OCI-LY1 (cell line): Measurements from ENCODE around the gene MAGI2.

Source experiments
- H2AFZ ChIP-seq: fragments of 200-600 bp; sonication (generic), shearing (Covaris generic); 2 replicates; pipeline ENCODE4 v1.6.0; 2014; ENCODE audit warnings: antibody characterized with exemption, mild to moderate bottlenecking, low read length
- H3F3A ChIP-seq: fragments of 200-600 bp; sonication (generic), shearing (Covaris generic); 2 replicates; pipeline ENCODE4 v1.6.0; 2014; ENCODE audit warnings: mild to moderate bottlenecking, antibody characterized with exemption, low read length, moderate library complexity; ENCODE audit not compliant: insufficient read depth
- H3K27ac ChIP-seq: fragments of 200-600 bp; sonication (generic); 2 replicates; pipeline ENCODE4 v1.5.1; 2014; ENCODE audit warnings: low read length, mixed run types, mild to moderate bottlenecking, low read depth; ENCODE audit not compliant: poor library complexity, severe bottlenecking
- H3K27me3 ChIP-seq: fragments of 200-600 bp; sonication (generic); 2 replicates; pipeline ENCODE4 v1.6.0; 2014; ENCODE audit warnings: antibody characterized with exemption, mild to moderate bottlenecking, low read length, moderate library complexity; ENCODE audit not compliant: insufficient read depth
- H3K36me3 ChIP-seq: fragments of 200-600 bp; sonication (generic); 2 replicates; pipeline ENCODE4 v1.6.1; 2014; ENCODE audit warnings: mild to moderate bottlenecking, antibody characterized with exemption, low read length, moderate library complexity, mixed read lengths; ENCODE audit not compliant: insufficient read depth
- H3K4me1 ChIP-seq: fragments of 200-600 bp; sonication (generic); 2 replicates; pipeline ENCODE4 v1.5.1; 2014; ENCODE audit warnings: mild to moderate bottlenecking, low read length, moderate library complexity; ENCODE audit not compliant: insufficient read depth, severe bottlenecking
- H3K4me2 ChIP-seq: fragments of 200-600 bp; sonication (generic), shearing (Covaris generic); 2 replicates; pipeline ENCODE4 v1.6.1; 2014; ENCODE audit warnings: low read length
- H3K4me3 ChIP-seq: fragments of 200-600 bp; sonication (generic); 2 replicates; pipeline ENCODE4 v1.5.1; 2014; ENCODE audit warnings: low read length, low read depth, mild to moderate bottlenecking, mixed read lengths; ENCODE audit not compliant: poor library complexity, severe bottlenecking
- H3K79me2 ChIP-seq: fragments of 200-600 bp; shearing (Covaris generic); 2 replicates; pipeline ENCODE4 v1.6.1; 2016; ENCODE audit warnings: mixed run types, low read length, mixed read lengths; ENCODE audit not compliant: insufficient read depth
- H3K9ac ChIP-seq: fragments of 200-600 bp; sonication (generic), shearing (Covaris generic); 2 replicates; pipeline ENCODE4 v1.6.1; 2014; ENCODE audit warnings: mild to moderate bottlenecking, low read length, mixed read lengths
- H3K9me2 ChIP-seq: fragments of 200-600 bp; sonication (generic), shearing (Covaris generic); 2 replicates; pipeline ENCODE4 v1.6.1; 2014; ENCODE audit warnings: low read depth, mild to moderate bottlenecking, low read length, mixed read lengths
- H3K9me3 ChIP-seq: fragments of 200-600 bp; shearing (Covaris generic); 2 replicates; pipeline ENCODE4 v1.6.1; 2014; ENCODE audit warnings: low read length, mixed read lengths
- H4K20me1 ChIP-seq: fragments of 200-600 bp; sonication (generic), shearing (Covaris generic); 2 replicates; pipeline ENCODE4 v1.6.0; 2016; ENCODE audit warnings: mild to moderate bottlenecking, low read length; ENCODE audit not compliant: insufficient read depth
- CTCF ChIP-seq: fragments of 200-600 bp; sonication (generic), shearing (Covaris generic); IDR thresholded peaks from 2 replicates; pipeline ENCODE4 v1.5.1; 2017; ENCODE audit warnings: mild to moderate bottlenecking, antibody characterized with exemption, low read length, moderate library complexity, mixed read lengths
- EZH2 ChIP-seq: fragments of 200-600 bp; sonication (generic), shearing (Covaris generic); IDR thresholded peaks from 2 replicates; pipeline ENCODE4 v1.8.0; 2017; ENCODE audit warnings: borderline replicate concordance, mixed run types, mild to moderate bottlenecking, antibody characterized with exemption, low read length, moderate library complexity, mixed read lengths

Gene MAGI2

DNA sequence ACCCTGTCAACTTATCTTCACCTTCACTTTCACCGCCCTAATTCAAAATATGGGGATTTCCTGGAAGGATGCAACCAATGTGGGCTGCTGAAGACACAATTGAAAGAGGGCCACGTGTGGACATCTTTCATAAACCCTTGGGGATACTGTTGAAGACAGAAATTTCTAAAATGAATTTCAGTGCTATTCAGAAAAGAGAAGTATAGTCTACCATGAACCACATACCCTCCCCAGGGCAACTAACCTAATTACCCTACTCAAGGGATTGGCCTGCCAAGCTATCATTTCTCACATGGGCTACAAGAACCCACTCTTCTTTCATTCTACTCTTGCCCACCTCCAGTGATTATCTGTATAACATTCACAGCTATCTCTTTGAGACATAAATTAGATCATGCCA, 1428.9 kb downstream of the MAGI2 start:
- H3F3A ChIP-seq = no peaks in the 10 kb centered on the region
- TF ChIP-seq EZH2 (no peak), CTCF (no peak)

GRCh38 chr7:78023191-78023590, 1430.3 kb downstream of the MAGI2 start:
- Histone ChIP-seq H3K79me2 (no peaks in the 10 kb centered on the region), H3F3A (no peaks in the 10 kb centered on the region), H3K9me3 (no peaks in the 10 kb centered on the region), H3K36me3 (no peaks in the 10 kb centered on the region), H3K4me1 (peaks cover 12% of the 10 kb centered on the region), H3K9ac (no peak overlapping the region), H3K4me2 (no peak overlapping the region), H3K27ac (no peak overlapping the region), H3K9me2 (no peaks in the 10 kb centered on the region), H2AFZ (no peak overlapping the region), H4K20me1 (no peaks in the 10 kb centered on the region), H3K4me3 (no peak overlapping the region), H3K27me3 (no peaks in the 10 kb centered on the region; the same call in 1 of the 2 replicates)
- TF ChIP-seq CTCF (no peak), EZH2 (no peak)

More for the DNA sequence above, 1428.9 kb downstream of the MAGI2 start:
- Histone ChIP-seq H3K79me2 (no peaks in the 10 kb centered on the region), H3K36me3 (no peaks in the 10 kb centered on the region), H2AFZ (no peak overlapping the region), H3K4me2 (no peak overlapping the region), H3K4me3 (no peak overlapping the region), H3K9me2 (no peaks in the 10 kb centered on the region), H3K9ac (no peak overlapping the region), H3K4me1 (peaks cover 8% of the 10 kb centered on the region), H3K27ac (no peak overlapping the region), H3K27me3 (no peaks in the 10 kb centered on the region; the same call in 1 of the 2 replicates), H3K9me3 (no peaks in the 10 kb centered on the region), H4K20me1 (no peaks in the 10 kb centered on the region)

DNA sequence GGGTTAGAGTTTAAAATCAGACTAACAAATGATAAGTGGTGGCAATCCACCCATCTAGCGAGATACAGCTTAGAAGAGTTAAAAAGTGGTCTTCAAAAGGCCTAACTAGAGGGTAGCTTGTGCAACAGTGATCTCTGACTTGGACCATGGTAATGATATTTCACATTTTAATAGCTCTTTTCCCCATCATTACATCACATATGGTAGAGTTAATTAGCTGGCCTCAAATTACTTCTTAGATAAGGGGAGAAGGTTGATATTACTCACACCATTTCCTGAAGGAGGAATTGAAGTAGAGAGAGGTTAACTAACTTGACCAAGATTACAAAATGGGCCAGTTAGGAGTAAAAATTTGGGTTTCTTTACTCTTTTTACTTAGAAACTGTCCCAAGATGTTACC, 1431.3 kb downstream of the MAGI2 start:
- no peaks in the 10 kb centered on the region; the same call in 1 of the 2 replicates for H3K27me3 ChIP-seq
- H3K9me2 ChIP-seq = no peaks in the 10 kb centered on the region
- no peaks in the 10 kb centered on the region for H3K9me3 ChIP-seq
- H4K20me1 ChIP-seq = no peaks in the 10 kb centered on the region
- H2AFZ ChIP-seq = no peak overlapping the region
- peaks cover 12% of the 10 kb centered on the region for H3K4me1 ChIP-seq
- H3K4me3 ChIP-seq = no peak overlapping the region
- no peak for TF ChIP-seq CTCF
- no peak for TF ChIP-seq EZH2
- no peak overlapping the region for H3K9ac ChIP-seq
- no peak overlapping the region for H3K27ac ChIP-seq
- no peaks in the 10 kb centered on the region for H3K79me2 ChIP-seq
- no peak overlapping the region for H3K4me2 ChIP-seq
- no peaks in the 10 kb centered on the region for H3F3A ChIP-seq
- H3K36me3 ChIP-seq = no peaks in the 10 kb centered on the region
